ENCODE measurements around the gene SSBP4.
"Not testable (repeated sequence)": the region's sequence is repeated elsewhere in the genome, so short reads cannot be mapped to it uniquely, and the experiment has no call there.

The SSBP4 gene

DNA sequence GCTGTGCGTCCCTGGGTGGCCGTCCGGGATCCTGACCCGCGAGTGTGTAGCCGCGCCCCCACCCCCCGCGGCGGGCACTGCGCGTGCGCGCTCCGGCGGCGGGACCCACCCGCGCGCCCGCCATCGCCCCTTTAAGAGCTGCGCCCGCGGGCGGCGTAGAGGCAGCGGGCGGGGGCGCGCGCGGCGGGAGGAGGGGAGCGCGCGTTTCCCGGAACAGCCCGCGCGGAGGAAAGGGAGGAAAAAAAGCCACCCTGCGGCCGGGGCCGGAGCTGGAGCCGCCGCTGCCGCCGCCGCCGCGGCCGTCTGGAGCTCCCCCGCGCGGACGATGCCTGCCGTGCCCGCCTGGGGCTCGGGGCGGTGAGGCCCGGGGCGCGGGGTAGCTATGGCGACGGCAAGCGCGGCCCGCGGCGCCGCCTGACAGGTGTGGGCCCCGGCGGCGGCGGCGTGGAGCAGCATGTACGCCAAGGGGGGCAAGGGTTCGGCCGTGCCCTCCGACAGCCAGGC, at the start of gene SSBP4:
Gene SSBP4 (plus strand): TSS at position 204 of the 504 bp plus-strand sequence. CDS start 251 bp downstream, at position 455.
- H3K4me3 ChIP-seq (ENCODE audit: low read length): peak within 1 kb of the TSS; percentile 64
- no peak for DNase-seq (ENCODE audit: low read depth)
- TF ChIP-seq CTCF (conservative IDR thresholded peaks at IDR 0.05; ENCODE audit: low read depth, low read length): no peak

DNA sequence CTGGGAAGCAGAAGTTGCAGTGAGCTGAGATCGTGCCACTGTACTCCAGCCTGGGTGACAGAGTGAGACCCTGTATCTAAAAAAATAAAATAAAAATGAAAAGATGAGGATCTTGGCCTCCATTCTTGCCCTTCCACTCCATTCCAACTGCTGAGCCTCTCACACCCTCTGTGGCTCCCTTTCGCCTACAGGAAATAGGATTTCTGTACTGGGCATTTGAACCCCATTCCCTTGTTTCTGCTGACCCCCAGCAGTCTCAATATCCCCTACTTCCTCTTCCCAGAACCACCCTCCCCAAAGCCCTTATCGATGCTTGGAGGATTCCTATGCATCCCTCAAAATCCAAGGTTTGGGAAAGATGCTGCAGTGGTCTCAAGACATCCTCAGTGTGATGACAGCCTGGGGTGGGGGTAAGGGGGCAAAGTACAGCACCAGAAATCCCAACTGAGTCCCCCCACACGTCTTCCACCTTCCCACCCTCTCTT, 45.7 kb upstream of the SSBP4 start:
- no peak overlapping the region for H3K4me3 ChIP-seq (ENCODE audit: low read length)
- no peak for DNase-seq (ENCODE audit: low read depth)
- no peak for TF ChIP-seq CTCF (conservative IDR thresholded peaks at IDR 0.05; ENCODE audit: low read depth, low read length)

- peak; percentile 98 for DNase-seq (ENCODE audit: low read depth)
- no peak overlapping the region for H3K4me3 ChIP-seq (ENCODE audit: low read length)
- no peak for TF ChIP-seq CTCF (conservative IDR thresholded peaks at IDR 0.05; ENCODE audit: low read depth, low read length)
These were observed 45.1 kb upstream of the SSBP4 start for GRCh38 chr19:18373892-18374629.

- no peak for TF ChIP-seq CTCF (conservative IDR thresholded peaks at IDR 0.05; ENCODE audit: low read depth, low read length)
- H3K4me3 ChIP-seq (ENCODE audit: low read length): no peak overlapping the region
- DNase-seq (ENCODE audit: low read depth): no peak
These were observed 42.2 kb upstream of the SSBP4 start for GRCh38 chr19:18377026-18377425.

DNA sequence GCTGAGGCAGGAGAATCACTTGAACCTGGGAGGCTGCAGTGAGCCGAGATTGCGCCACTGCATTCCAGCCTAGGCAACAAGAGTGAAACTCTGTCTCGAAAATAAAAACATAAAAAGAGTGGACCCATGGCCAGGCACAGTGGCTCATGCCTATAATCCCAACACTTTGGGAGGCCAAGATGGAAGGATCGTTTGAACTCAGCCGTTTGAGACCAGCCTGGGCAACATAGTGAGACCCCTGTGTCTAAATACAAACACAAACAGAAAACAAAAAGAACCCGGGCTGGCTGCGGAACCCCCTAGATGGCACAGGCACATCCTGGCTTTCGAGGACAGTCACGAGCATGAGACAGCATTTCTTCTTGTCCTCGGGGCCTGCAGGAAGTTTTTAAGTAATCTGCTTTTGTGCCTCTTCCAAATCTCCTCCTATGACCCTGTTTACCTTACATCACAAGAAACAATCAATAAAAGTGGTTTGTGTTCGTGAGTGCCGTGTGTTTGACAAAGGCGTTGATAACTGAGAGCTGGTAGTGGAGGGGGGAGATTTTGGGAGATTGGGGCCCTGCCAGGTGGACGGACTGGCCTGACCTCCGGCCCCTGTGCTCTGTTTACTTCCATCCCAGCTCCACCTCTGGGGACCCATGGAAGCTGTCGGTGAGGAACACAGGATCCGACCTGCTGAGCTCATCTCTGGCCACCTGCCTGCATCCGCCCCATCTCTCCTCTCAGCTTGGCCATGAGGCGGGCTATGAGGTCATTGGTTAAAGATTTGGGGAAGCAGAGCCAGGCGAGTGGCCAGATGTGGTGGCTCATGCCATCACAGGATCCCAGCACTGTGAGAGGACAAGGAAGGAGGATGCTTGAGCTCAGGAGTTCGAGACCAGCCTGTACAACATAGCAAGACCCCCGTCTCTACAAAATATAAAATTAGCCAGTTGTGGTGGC, 39.1 kb upstream of the SSBP4 start:
- no peak overlapping the region for H3K4me3 ChIP-seq (ENCODE audit: low read length)
- no peak for DNase-seq (ENCODE audit: low read depth)
- TF ChIP-seq CTCF (conservative IDR thresholded peaks at IDR 0.05; ENCODE audit: low read depth, low read length): no peak

DNA sequence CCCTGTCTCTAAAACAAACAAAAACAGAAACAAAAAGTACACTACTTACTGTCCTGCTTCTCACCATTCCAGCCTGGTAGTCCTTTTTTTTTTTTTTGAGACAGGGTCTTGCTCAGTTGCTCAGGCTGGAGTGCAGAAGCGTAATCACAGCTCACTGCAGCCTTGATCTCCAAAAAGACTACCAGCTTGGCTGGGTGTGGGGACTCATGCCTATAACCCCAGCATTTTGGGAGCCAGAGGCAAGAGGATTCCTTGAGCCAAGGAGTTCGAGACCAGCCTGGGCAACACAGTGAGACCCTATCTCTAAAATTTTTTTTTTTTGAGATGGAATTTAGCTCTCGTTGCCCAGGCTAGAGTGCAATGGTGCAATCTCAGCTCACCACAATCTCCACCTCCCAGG, 38.4 kb upstream of the SSBP4 start:
- TF ChIP-seq CTCF (conservative IDR thresholded peaks at IDR 0.05; ENCODE audit: low read depth, low read length): no peak
- no peak overlapping the region for H3K4me3 ChIP-seq (ENCODE audit: low read length)
- no peak for DNase-seq (ENCODE audit: low read depth)

- DNase-seq (ENCODE audit: low read depth); H3K4me3 ChIP-seq (ENCODE audit: low read length): not testable (repeated sequence)
These were observed 35.6 kb upstream of the SSBP4 start for GRCh38 chr19:18383622-18384021.
